ENCODE measurements around the gene VASH1.
"Not testable (repeated sequence)": the region's sequence is repeated elsewhere in the genome, so short reads cannot be mapped to it uniquely, and the experiment has no call there.

The VASH1 gene

DNA sequence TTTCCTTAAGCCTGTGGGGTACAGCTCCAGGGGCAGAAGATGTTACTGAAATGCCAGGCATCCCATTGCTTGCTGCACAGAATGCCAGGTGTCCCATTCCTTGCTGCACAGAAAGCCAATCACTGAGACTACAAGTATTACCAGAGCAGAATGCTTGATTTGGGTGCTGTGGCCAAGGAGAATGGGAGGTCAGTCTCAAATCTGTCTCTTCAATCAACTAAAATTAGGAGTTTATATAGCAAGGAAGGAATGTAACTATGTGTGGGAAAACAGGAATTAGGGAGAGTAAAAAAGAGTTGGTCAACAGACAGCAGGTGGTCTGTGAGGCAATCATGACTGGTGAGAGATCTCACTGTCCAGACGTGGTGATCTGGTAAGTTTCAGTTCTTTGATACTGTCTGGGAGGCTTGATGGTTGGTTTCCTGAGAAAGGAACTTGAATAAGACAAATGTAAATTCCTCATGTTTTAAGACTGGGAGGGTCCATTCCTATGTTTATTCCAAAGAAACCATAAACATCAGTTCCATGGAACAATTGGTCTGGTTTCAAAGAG, 31.2 kb upstream of the VASH1 start:
- Histone ChIP-seq H3K36me3 (ENCODE audit: insufficient read depth, low read length) (no peaks in the 10 kb centered on the region), H3K79me2 (ENCODE audit: insufficient read depth, low read length) (no peaks in the 10 kb centered on the region)

DNA sequence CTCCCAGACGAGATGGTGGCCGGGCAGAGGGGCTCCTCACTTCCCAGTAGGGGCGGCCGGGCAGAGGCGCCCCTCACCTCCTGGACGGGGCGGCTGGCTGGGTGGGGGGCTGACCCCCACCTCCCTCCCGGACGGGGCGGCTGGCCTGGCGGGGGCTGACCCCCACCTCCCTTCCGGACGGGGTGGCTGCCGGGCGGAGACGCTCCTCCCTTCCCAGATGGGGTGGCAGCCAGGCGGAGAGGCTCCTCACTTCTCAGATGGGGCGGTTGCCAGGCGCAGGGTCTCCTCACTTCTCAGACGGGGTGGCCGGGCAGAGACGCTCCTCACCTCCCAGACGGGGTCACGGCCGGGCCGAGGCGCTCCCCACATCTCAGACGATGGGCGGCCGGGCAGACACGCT, 26.8 kb upstream of the VASH1 start:
- H3K27ac ChIP-seq (ENCODE audit: low read depth, low read length, poor library complexity, severe bottlenecking), result not testable (repeated sequence)

More for the DNA sequence above, 31.2 kb upstream of the VASH1 start:
- no peaks in the 10 kb centered on the region for H3K4me1 ChIP-seq (ENCODE audit: insufficient read depth, low read length, severe bottlenecking)
- no peak overlapping the region for H3K9ac ChIP-seq (ENCODE audit: low read length)
- TF ChIP-seq EZH2 (IDR thresholded peaks at IDR 0.05; ENCODE audit: borderline replicate concordance, low read length), result no peak
- TF ChIP-seq, protein P1, sequence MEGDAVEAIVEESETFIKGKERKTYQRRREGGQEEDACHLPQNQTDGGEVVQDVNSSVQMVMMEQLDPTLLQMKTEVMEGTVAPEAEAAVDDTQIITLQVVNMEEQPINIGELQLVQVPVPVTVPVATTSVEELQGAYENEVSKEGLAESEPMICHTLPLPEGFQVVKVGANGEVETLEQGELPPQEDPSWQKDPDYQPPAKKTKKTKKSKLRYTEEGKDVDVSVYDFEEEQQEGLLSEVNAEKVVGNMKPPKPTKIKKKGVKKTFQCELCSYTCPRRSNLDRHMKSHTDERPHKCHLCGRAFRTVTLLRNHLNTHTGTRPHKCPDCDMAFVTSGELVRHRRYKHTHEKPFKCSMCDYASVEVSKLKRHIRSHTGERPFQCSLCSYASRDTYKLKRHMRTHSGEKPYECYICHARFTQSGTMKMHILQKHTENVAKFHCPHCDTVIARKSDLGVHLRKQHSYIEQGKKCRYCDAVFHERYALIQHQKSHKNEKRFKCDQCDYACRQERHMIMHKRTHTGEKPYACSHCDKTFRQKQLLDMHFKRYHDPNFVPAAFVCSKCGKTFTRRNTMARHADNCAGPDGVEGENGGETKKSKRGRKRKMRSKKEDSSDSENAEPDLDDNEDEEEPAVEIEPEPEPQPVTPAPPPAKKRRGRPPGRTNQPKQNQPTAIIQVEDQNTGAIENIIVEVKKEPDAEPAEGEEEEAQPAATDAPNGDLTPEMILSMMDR (IDR thresholded peaks at IDR 0.05; ENCODE audit: low read length), result no peak
- H4K20me1 ChIP-seq (ENCODE audit: insufficient read depth, low read length), result no peaks in the 10 kb centered on the region
- H3K9me2 ChIP-seq (ENCODE audit: low read depth, low read length), result no peaks in the 10 kb centered on the region
- H2AFZ ChIP-seq (ENCODE audit: low read length), result no peak overlapping the region
- H3F3A ChIP-seq (ENCODE audit: insufficient read depth, low read length), result no peaks in the 10 kb centered on the region
- H3K9me3 ChIP-seq (ENCODE audit: low read length), result no peaks in the 10 kb centered on the region
- H3K4me3 ChIP-seq (ENCODE audit: low read depth, low read length, poor library complexity, severe bottlenecking), result no peak overlapping the region
- no peak overlapping the region for H3K27ac ChIP-seq (ENCODE audit: low read depth, low read length, poor library complexity, severe bottlenecking)
- H3K4me2 ChIP-seq (ENCODE audit: low read length), result no peak overlapping the region
- no peaks in the 10 kb centered on the region; the same call in 1 of the 2 replicates for H3K27me3 ChIP-seq (ENCODE audit: insufficient read depth, low read length)

DNA sequence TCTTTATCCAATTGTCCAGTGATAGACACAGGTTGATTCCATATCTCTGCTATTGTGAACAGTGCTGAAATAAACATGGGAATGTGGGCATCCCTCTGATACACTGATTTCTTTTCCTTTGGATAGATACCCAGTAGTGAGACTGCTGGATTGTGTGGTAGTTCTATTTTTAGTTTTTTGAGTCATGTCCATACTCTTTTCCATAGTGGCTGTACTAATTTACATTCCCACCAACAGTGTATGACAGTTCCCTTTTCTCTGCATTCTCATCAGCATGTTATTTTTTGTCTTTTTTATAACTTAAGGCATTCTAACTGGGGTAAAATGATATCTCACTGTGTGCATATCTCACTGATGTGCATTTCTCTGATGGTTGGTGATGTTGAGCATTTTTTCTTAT, 24.8 kb upstream of the VASH1 start:
- TF ChIP-seq EZH2 (IDR thresholded peaks at IDR 0.05; ENCODE audit: borderline replicate concordance, low read length), result no peak
- TF ChIP-seq, protein P1 (IDR thresholded peaks at IDR 0.05; ENCODE audit: low read length), result no peak
- Histone ChIP-seq H3K9ac (ENCODE audit: low read length) (no peak overlapping the region), H3K9me2 (ENCODE audit: low read depth, low read length) (no peaks in the 10 kb centered on the region), H3K27me3 (ENCODE audit: insufficient read depth, low read length) (no peaks in the 10 kb centered on the region), H3K27ac (ENCODE audit: low read depth, low read length, poor library complexity, severe bottlenecking) (no peak overlapping the region), H3K36me3 (ENCODE audit: insufficient read depth, low read length) (no peaks in the 10 kb centered on the region), H3K4me1 (ENCODE audit: insufficient read depth, low read length, severe bottlenecking) (no peaks in the 10 kb centered on the region), H3F3A (ENCODE audit: insufficient read depth, low read length) (no peaks in the 10 kb centered on the region), H3K79me2 (ENCODE audit: insufficient read depth, low read length) (no peaks in the 10 kb centered on the region), H4K20me1 (ENCODE audit: insufficient read depth, low read length) (no peaks in the 10 kb centered on the region), H3K4me2 (ENCODE audit: low read length) (no peak overlapping the region), H3K4me3 (ENCODE audit: low read depth, low read length, poor library complexity, severe bottlenecking) (no peak overlapping the region), H2AFZ (ENCODE audit: low read length) (no peak overlapping the region), H3K9me3 (ENCODE audit: low read length) (no peaks in the 10 kb centered on the region)

More for the DNA sequence above, 26.8 kb upstream of the VASH1 start:
- H2AFZ ChIP-seq (ENCODE audit: low read length); H3K4me2 ChIP-seq (ENCODE audit: low read length); H3K27me3 ChIP-seq (ENCODE audit: insufficient read depth, low read length); H3K4me3 ChIP-seq (ENCODE audit: low read depth, low read length, poor library complexity, severe bottlenecking); H3K36me3 ChIP-seq (ENCODE audit: insufficient read depth, low read length); H4K20me1 ChIP-seq (ENCODE audit: insufficient read depth, low read length); H3K9me2 ChIP-seq (ENCODE audit: low read depth, low read length); H3K9ac ChIP-seq (ENCODE audit: low read length); H3K4me1 ChIP-seq (ENCODE audit: insufficient read depth, low read length, severe bottlenecking); H3K9me3 ChIP-seq (ENCODE audit: low read length); H3K79me2 ChIP-seq (ENCODE audit: insufficient read depth, low read length); H3F3A ChIP-seq (ENCODE audit: insufficient read depth, low read length): not testable (repeated sequence)

DNA sequence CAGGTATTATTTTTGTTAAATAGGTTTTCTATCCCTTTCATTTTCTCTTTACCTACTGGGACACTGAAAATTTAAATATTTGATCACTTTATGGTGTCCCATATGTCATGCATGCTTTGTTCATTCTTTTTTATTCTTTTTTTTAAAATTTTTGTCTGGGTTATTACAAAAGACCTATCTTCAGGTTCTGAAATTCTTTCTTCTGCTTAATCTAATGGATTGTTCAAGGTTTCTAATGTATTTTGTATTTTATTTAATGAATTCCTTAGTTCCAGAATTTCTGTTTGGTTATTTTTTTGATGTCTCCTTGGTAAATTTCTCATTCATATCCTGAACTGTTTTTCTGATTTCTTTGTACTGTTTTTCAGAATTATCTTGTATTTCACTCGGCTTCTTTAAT, 20.2 kb upstream of the VASH1 start:
- Histone ChIP-seq H3K79me2 (ENCODE audit: insufficient read depth, low read length) (no peaks in the 10 kb centered on the region), H3K27ac (ENCODE audit: low read depth, low read length, poor library complexity, severe bottlenecking) (no peak overlapping the region), H3K36me3 (ENCODE audit: insufficient read depth, low read length) (no peaks in the 10 kb centered on the region), H3K27me3 (ENCODE audit: insufficient read depth, low read length) (no peaks in the 10 kb centered on the region), H3K9me3 (ENCODE audit: low read length) (no peaks in the 10 kb centered on the region), H3K4me3 (ENCODE audit: low read depth, low read length, poor library complexity, severe bottlenecking) (no peak overlapping the region), H3K4me1 (ENCODE audit: insufficient read depth, low read length, severe bottlenecking) (no peaks in the 10 kb centered on the region), H3K9ac (ENCODE audit: low read length) (no peak overlapping the region), H3K4me2 (ENCODE audit: low read length) (no peak overlapping the region), H3K9me2 (ENCODE audit: low read depth, low read length) (no peaks in the 10 kb centered on the region), H2AFZ (ENCODE audit: low read length) (no peak overlapping the region), H3F3A (ENCODE audit: insufficient read depth, low read length) (no peaks in the 10 kb centered on the region), H4K20me1 (ENCODE audit: insufficient read depth, low read length) (no peaks in the 10 kb centered on the region)
- no peak for TF ChIP-seq EZH2 (IDR thresholded peaks at IDR 0.05; ENCODE audit: borderline replicate concordance, low read length)
- TF ChIP-seq, protein P1 (IDR thresholded peaks at IDR 0.05; ENCODE audit: low read length), result no peak
